Activated naive CD8-positive, alpha-beta T cell treated with anti-CD3 and anti-CD28 coated beads, Interleukin-2, amount 10 ng/mL, durations not matched to agents 7 days and 5 days (primary cell): ENCODE measurements around the gene OTOGL. TPM values are rescaled to one million over a fixed set of nuclear protein-coding genes. Genes with fewer than 3 reads are reported as not detected.
A peak's percentile ranks its signal among the peaks of the same experiment; 100 is the strongest.

ENCODE experiments used
- ATAC-seq: fragments of 150-1000 bp; cut with Tn5 transposase; one replicate; pipeline ENCODE4 v1.10.0; 2021; ENCODE audit warnings: low read depth, moderate library complexity
- POLR2A ChIA-PET: fragments of 350-600 bp; sonication (Branson Sonifier 250); formaldehyde crosslinking; loops from one replicate; lab custom pipeline; 2021; ENCODE audit warnings: antibody characterized with exemption; lab: Charles Lee
- DNase-seq: peaks from one replicate; pipeline ENCODE4 v3.0.0; 2021
- H3K27ac Mint-ChIP-seq: one replicate; pipeline ENCODE4 v1.8.0; 2022; ENCODE audit warnings: mild to moderate bottlenecking, mixed read lengths
- H3K27me3 Mint-ChIP-seq: one replicate; pipeline ENCODE4 v1.8.0; 2022; ENCODE audit warnings: mild to moderate bottlenecking, moderate library complexity, mixed read lengths
- H3K36me3 Mint-ChIP-seq: one replicate; pipeline ENCODE4 v1.8.0; 2021; ENCODE audit warnings: mild to moderate bottlenecking, mixed read lengths
- H3K4me1 Mint-ChIP-seq: one replicate; pipeline ENCODE4 v1.8.0; 2021; ENCODE audit warnings: mixed read lengths
- H3K4me3 Mint-ChIP-seq: one replicate; pipeline ENCODE4 v1.8.0; 2022; ENCODE audit warnings: mild to moderate bottlenecking, moderate library complexity, mixed read lengths
- H3K9me3 Mint-ChIP-seq: one replicate; pipeline ENCODE4 v1.8.0; 2021; ENCODE audit warnings: mixed read lengths
- total RNA-seq, 2 experiments: library from RNA; stranded (reverse); gene quantifications; one replicate each; pipeline ENCODE4 v1.2.3, GENCODE V29; 2021

The OTOGL gene
- total RNA-seq, 2 experiments from 2014 or later = not detected

GRCh38 chr12:80178846-80179245 lies 79.5 kb downstream of the OTOGL start:
- peak overlapping the region; percentile 26 for H3K27ac Mint-ChIP-seq
- no peak for DNase-seq
- peaks cover 14% of the 10 kb centered on the region for H3K4me1 Mint-ChIP-seq
- POLR2A ChIA-PET = no interaction called here
- peaks cover 5% of the 10 kb centered on the region for H3K27me3 Mint-ChIP-seq
- H3K4me3 Mint-ChIP-seq = peak overlapping the region; percentile 40
- peak; percentile 60 for ATAC-seq
- no peaks in the 10 kb centered on the region for H3K9me3 Mint-ChIP-seq
- no peaks in the 10 kb centered on the region for H3K36me3 Mint-ChIP-seq

GRCh38 chr12:80183939-80184338 lies 84.6 kb downstream of the OTOGL start:
- Mint-ChIP-seq H3K9me3 (no peaks in the 10 kb centered on the region), H3K4me3 (no peak overlapping the region), H3K27me3 (no peaks in the 10 kb centered on the region), H3K27ac (no peak overlapping the region), H3K4me1 (peaks cover 16% of the 10 kb centered on the region), H3K36me3 (no peaks in the 10 kb centered on the region)
- ATAC-seq (no peak), DNase-seq (no peak)
- POLR2A ChIA-PET = no interaction called here

GRCh38 chr12:80184926-80185325 lies 85.6 kb downstream of the OTOGL start:
- Mint-ChIP-seq H3K4me3 (no peak overlapping the region), H3K9me3 (no peaks in the 10 kb centered on the region), H3K27ac (no peak overlapping the region), H3K27me3 (no peaks in the 10 kb centered on the region), H3K4me1 (peaks cover 14% of the 10 kb centered on the region), H3K36me3 (no peaks in the 10 kb centered on the region)
- ATAC-seq (no peak), DNase-seq (no peak)
- POLR2A ChIA-PET = no interaction called here

DNA sequence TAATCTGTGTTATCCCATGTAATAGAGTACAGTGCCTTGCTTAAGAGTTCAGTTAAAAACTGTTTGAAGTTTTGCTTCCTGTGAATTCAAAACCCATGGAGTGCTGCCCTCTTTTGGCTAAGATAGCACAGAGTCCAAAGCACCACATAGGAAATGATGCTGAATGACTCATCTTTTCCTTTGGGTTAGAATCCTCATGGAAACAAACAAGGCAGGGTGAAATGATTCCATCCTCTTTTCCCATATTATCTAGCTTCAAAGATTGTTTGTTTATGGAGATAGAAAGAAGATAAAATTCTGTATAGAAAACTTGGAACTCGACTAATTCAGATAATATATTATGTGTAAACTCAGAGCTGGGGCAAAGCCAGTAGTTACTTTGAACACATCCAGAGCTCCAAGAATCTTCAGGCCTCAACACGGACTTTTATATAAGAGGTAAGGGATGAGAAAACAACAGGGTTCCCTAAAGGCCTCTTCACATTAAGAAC lies 87.4 kb downstream of the OTOGL start:
- no peak for DNase-seq
- Mint-ChIP-seq H3K4me3 (no peak overlapping the region), H3K9me3 (no peaks in the 10 kb centered on the region), H3K36me3 (no peaks in the 10 kb centered on the region), H3K4me1 (peaks cover 14% of the 10 kb centered on the region), H3K27ac (no peak overlapping the region), H3K27me3 (no peaks in the 10 kb centered on the region)
- POLR2A ChIA-PET = no interaction called here
- peak; percentile 62 for ATAC-seq

- Mint-ChIP-seq H3K27ac (peak overlapping the region; percentile 4), H3K9me3 (no peaks in the 10 kb centered on the region), H3K36me3 (no peaks in the 10 kb centered on the region), H3K27me3 (peaks cover 2% of the 10 kb centered on the region), H3K4me3 (no peak overlapping the region), H3K4me1 (peaks cover 10% of the 10 kb centered on the region)
- DNase-seq (no peak), ATAC-seq (peak; percentile 69)
- POLR2A ChIA-PET = no interaction called here
These were observed 88.3 kb downstream of the OTOGL start for GRCh38 chr12:80187660-80188090.

GRCh38 chr12:80188576-80188975 lies 89.2 kb downstream of the OTOGL start:
- POLR2A ChIA-PET = no interaction called here
- DNase-seq = no peak
- Mint-ChIP-seq H3K4me3 (no peak overlapping the region), H3K9me3 (no peaks in the 10 kb centered on the region), H3K27me3 (peaks cover 9% of the 10 kb centered on the region), H3K36me3 (no peaks in the 10 kb centered on the region), H3K4me1 (peaks cover 10% of the 10 kb centered on the region), H3K27ac (no peak overlapping the region)
- ATAC-seq = no peak

DNA sequence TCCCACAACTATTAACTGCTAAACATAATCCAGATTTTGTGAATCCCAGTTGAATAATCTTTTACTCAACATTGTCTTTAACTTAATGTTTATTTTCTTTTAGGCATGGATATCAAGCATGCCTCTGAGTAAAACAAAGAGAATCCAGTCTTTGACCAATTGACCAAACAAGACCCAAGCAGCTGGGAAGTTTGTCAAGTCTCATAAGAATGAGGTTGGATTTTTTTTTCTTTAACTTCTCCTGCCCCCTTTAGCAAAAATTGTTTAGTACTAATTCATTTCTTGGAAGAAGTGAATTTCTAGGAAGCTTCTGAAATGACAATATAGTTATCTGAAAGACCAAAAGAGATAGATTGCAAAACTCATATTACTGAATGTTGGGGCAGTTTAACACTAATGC lies 89.9 kb downstream of the OTOGL start:
- Mint-ChIP-seq H3K4me1 (peaks cover 10% of the 10 kb centered on the region), H3K27ac (no peak overlapping the region), H3K36me3 (no peaks in the 10 kb centered on the region), H3K27me3 (peaks cover 15% of the 10 kb centered on the region), H3K9me3 (no peaks in the 10 kb centered on the region), H3K4me3 (no peak overlapping the region)
- DNase-seq (no peak), ATAC-seq (no peak)
- POLR2A ChIA-PET = no interaction called here

- Mint-ChIP-seq H3K27me3 (peaks cover 16% of the 10 kb centered on the region), H3K9me3 (no peaks in the 10 kb centered on the region), H3K4me1 (peaks cover 10% of the 10 kb centered on the region), H3K36me3 (no peaks in the 10 kb centered on the region), H3K4me3 (no peak overlapping the region), H3K27ac (no peak overlapping the region)
- POLR2A ChIA-PET = no interaction called here
- DNase-seq (no peak), ATAC-seq (no peak)
These were observed 90.7 kb downstream of the OTOGL start for GRCh38 chr12:80190001-80190400.

- DNase-seq (no peak), ATAC-seq (no peak)
- no peaks in the 10 kb centered on the region for H3K36me3 Mint-ChIP-seq
- POLR2A ChIA-PET = no interaction called here
- no peaks in the 10 kb centered on the region for H3K9me3 Mint-ChIP-seq
- no peak overlapping the region for H3K27ac Mint-ChIP-seq
- H3K27me3 Mint-ChIP-seq = peaks cover 19% of the 10 kb centered on the region
- H3K4me1 Mint-ChIP-seq = peaks cover 8% of the 10 kb centered on the region
- no peak overlapping the region for H3K4me3 Mint-ChIP-seq
These were observed 92.8 kb downstream of the OTOGL start for GRCh38 chr12:80192087-80192486.

- Mint-ChIP-seq H3K27ac (no peak overlapping the region), H3K4me1 (no peaks in the 10 kb centered on the region)
These were observed 94.5 kb downstream of the OTOGL start for GRCh38 chr12:80193865-80194264.

GRCh38 chr12:80195074-80195726 lies 95.9 kb downstream of the OTOGL start:
- Mint-ChIP-seq H3K27me3 (peaks cover 19% of the 10 kb centered on the region), H3K27ac (no peak overlapping the region), H3K9me3 (no peaks in the 10 kb centered on the region), H3K36me3 (no peaks in the 10 kb centered on the region), H3K4me3 (no peak overlapping the region), H3K4me1 (no peaks in the 10 kb centered on the region)
- POLR2A ChIA-PET = no interaction called here
- ATAC-seq (no peak), DNase-seq (no peak)

More at GRCh38 chr12:80193865-80194264, 94.5 kb downstream of the OTOGL start:
- ATAC-seq (no peak), DNase-seq (no peak)
- POLR2A ChIA-PET = no interaction called here
- H3K4me3 Mint-ChIP-seq = no peak overlapping the region
- H3K9me3 Mint-ChIP-seq = no peaks in the 10 kb centered on the region
- H3K36me3 Mint-ChIP-seq = no peaks in the 10 kb centered on the region
- H3K27me3 Mint-ChIP-seq = peaks cover 19% of the 10 kb centered on the region

DNA sequence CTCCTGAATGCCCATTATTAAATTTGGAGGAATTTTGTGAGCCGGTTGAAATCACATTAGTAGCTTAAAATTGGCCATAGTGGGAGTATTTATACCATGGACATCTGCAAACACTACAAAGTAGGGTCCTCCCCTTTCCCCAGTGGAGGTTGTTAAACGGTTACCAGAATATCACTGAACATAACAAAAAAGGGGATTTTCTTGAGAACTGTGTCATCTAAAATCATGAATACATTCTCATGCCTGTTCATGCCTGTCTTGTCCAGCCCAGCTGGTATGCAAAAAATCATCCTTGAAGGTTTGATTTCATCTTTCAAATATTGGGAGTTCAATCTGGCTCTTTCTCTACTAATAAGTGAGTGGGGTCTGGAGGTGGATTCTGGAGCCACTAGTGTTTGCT lies 96.4 kb downstream of the OTOGL start:
- H3K27ac Mint-ChIP-seq = no peak overlapping the region
- H3K27me3 Mint-ChIP-seq = peaks cover 19% of the 10 kb centered on the region
- ATAC-seq (no peak), DNase-seq (no peak)
- H3K36me3 Mint-ChIP-seq = no peaks in the 10 kb centered on the region
- H3K4me1 Mint-ChIP-seq = no peaks in the 10 kb centered on the region
- no peak overlapping the region for H3K4me3 Mint-ChIP-seq
- H3K9me3 Mint-ChIP-seq = no peaks in the 10 kb centered on the region
- POLR2A ChIA-PET = no interaction called here

GRCh38 chr12:80196419-80196818 lies 97.1 kb downstream of the OTOGL start:
- Mint-ChIP-seq H3K27ac (no peak overlapping the region), H3K36me3 (no peaks in the 10 kb centered on the region), H3K4me1 (no peaks in the 10 kb centered on the region), H3K27me3 (peaks cover 19% of the 10 kb centered on the region), H3K4me3 (no peak overlapping the region), H3K9me3 (no peaks in the 10 kb centered on the region)
- POLR2A ChIA-PET = no interaction called here
- DNase-seq = no peak
- no peak for ATAC-seq

GRCh38 chr12:80198782-80199337 lies 99.5 kb downstream of the OTOGL start:
- DNase-seq (no peak), ATAC-seq (no peak)
- no peak overlapping the region for H3K4me3 Mint-ChIP-seq
- no peaks in the 10 kb centered on the region for H3K4me1 Mint-ChIP-seq
- no peaks in the 10 kb centered on the region for H3K36me3 Mint-ChIP-seq
- peaks cover 13% of the 10 kb centered on the region for H3K27me3 Mint-ChIP-seq
- no peaks in the 10 kb centered on the region for H3K9me3 Mint-ChIP-seq
- no peak overlapping the region for H3K27ac Mint-ChIP-seq
- POLR2A ChIA-PET = no interaction called here
